Brain pericyte (primary cell): ENCODE measurements around the gene ARHGEF16.

Experiments
- DNase-seq: peaks from one replicate; pipeline ENCODE4 v3.0.0-alpha.2; 2012; ENCODE audit warnings: low read depth, low spot score

The ARHGEF16 gene

GRCh38 chr1:3481836-3482375 lies 27.4 kb downstream of the ARHGEF16 start:
- no peak for DNase-seq

GRCh38 chr1:3482378-3482849 lies 27.9 kb downstream of the ARHGEF16 start:
- DNase-seq: no peak

GRCh38 chr1:3483380-3483779 lies 28.9 kb downstream of the ARHGEF16 start:
- DNase-seq: no peak

DNA sequence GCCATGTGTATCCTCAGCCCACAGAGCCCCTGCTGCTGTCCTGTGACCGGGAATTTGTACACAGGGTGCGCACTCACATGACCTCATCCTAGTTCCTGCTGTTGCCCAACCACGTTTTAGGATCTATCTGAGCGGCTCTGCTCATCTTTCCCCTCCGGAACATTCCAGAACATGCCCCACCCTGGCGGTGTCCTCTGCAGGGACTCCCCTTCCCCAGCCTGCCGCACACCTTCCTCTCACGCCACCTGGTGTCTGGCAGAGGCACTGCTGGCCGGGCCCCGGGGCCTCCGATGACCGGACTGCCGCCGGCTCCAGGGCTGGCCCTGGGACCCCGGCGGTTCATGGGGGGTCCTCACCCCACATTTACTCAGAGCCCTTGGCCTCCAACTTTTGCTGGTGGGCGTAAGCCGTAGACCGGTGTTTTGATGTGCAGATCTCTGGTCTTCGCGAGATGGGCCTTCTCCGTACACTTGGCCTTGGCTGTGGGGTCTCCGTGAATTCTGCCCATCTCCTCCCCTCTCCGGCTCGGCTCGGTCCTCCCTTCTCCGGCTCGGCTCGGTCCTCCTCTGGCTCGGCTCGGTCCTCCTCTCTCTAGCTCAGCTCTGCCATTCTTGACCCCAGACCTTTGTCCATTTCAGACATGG lies 29.5 kb downstream of the ARHGEF16 start:
- DNase-seq: no peak

GRCh38 chr1:3485016-3485415 lies 30.6 kb downstream of the ARHGEF16 start:
- no peak for DNase-seq

DNA sequence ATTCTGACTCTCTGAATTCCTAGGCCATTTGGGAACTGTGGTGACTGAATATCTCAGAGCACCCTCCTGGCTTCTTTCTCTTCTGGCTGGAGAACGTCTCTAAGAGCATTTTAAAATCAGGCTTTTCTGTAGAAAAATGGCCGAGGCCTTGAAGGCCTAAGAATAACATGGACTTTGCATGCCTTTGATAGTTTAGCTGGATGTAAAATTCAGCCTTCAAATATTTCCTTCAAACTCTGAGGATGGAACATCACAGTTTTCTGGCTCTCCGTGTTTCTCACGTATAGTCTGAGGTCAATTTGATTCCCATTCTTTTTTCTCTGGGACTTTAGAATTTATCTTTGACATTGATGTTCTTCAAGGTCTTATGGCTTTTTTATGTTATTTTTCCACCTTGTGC lies 34.0 kb downstream of the ARHGEF16 start:
- no peak for DNase-seq

DNA sequence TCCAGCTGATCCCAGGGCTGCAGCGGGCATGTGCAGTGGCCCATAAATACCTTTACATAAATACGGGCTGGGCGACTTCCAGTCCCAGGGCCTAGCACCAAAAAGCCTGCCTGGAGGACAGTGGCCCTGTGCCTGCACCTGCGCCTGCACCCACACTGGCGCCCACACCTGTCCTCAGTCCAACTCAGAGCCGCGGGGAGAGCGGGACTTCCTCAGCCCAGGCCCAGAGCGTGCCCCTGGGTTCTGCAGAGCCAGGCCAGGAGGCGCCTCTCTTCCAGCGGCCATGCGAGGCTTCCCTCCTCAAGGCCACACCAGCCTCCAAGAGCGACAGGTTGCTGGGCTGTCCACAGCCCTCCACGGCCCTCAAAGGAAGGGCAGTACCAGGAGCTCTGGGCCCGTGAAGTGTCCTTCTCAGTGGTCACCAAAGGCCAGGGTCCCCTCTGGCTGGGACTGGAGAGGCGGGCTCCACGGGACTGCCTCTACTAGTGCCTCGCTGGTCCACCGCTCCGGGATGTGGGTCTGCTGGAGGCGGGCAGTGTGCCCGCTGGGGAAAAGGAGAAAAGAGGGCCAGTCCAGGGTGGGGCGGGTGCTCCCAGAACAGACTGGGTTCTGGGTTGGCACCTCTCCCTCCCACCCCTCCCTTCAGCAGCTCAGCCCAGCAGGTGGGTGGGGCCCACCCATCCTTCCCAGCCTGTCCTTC lies 35.7 kb downstream of the ARHGEF16 start:
- no peak for DNase-seq

DNA sequence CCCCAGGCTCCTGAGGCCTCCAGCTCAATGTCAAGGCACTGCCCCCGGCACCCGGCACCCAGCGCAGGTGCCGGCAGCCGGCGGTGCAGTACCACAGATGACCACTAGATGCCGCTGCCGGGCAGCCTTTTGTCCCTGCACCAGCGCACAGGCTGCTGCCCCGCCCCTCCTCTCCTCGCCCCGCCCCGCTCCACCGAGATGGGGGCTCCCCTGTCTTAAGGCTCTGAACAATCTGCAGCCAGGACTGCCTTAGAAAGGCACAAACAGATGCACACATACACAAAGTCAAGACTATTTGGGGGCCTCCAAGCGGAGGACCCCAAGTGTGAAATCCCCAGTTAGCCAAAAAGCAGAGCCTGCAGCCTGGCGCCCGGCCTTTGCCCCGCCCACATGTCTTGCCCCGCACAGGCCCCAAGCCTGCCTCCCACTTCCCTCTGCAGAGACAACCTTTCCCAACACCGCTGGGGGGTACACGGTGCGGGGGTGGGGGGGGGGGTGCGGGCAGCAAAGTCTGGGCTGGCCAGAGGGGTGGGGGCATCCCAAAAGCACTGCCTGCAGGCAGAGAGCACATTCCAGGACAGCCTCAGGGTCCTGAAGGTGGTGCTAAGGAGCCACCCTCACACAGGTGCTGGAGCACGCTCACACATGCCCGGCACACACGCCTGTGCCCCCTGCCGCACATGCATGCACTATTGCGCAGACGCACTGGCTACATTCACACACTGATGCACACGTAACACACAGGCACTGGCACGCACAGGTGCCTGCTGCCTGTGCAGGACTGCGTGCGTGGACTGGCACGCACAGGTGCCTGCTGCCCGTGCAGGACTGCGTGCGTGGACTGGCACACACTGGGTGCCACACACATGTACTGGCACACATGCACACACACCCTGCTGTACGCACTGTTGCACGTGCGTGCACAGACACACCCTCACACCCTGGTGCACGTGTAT lies 37.1 kb downstream of the ARHGEF16 start:
- DNase-seq: no peak

GRCh38 chr1:3492545-3493246 lies 38.2 kb downstream of the ARHGEF16 start:
- no peak for DNase-seq

- no peak for DNase-seq
These were observed 40.1 kb downstream of the ARHGEF16 start for GRCh38 chr1:3494321-3495308.

DNA sequence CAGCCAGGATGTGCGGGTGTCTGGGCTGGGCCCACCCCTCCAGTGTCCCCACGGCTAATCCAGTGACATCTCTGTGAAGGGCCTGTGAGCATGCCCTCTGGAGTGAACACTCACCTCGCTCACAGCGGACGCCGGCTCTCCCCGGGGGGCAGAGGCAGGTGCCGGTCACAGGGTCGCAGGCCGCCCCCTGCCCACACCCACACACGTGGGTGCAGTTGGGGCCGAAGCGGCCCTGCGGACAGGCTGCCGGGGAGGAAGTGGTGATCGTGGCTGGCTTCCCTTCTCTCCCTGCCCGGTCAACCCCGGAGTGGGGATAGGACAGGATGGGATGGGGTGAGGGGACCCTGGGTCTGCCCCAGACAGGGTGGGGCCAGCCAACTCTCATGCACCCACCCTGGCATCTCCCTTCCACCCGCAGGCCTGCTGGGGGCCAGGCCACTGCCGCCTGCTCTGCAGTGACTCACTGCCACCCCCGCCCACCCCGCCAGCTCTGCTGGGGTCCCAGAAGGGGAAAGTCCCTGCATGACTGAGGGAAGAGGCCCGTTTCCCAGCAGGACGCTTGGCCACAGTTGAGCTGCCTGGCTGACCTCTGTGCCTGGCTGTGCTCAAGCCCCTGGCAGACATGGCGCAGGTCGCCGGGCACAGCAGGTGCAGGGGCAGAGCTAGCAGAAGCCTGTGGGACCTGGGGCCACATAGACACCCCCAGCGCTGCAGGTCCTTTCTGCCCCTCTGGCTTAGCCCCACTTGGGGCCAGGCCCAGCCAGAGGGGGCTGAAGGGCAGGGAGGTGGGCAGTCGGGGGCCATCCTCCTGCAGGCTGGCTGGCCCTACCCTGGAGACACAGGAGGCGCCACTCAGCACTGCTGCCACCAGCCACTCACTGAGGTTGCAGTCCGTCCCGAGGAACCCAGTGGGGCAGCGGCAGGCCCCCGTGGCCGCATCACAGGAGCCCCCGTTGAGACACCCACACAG lies 41.6 kb downstream of the ARHGEF16 start:
- no peak for DNase-seq

DNA sequence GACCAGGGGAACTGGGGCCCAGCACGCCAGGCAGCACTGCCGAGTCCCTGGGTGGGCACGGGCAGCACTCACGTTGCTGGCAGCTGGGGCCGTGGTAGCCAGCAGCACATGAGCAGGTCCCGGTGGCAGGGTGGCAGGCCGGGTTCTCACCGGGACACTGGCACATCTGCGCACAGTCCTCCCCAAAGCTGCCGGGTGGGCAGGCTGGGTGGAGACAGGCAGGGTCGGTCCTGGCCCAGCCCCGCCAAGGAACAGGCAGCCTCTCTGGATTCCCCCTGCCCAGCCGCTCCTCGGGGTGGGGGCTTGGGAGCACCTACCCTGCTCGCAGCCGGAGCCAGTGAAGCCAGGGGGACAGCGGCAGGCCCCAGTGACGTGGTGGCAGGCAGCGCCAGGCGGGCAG lies 42.5 kb downstream of the ARHGEF16 start:
- no peak for DNase-seq

- DNase-seq: no peak
These were observed 43.1 kb downstream of the ARHGEF16 start for GRCh38 chr1:3497521-3497920.

DNA sequence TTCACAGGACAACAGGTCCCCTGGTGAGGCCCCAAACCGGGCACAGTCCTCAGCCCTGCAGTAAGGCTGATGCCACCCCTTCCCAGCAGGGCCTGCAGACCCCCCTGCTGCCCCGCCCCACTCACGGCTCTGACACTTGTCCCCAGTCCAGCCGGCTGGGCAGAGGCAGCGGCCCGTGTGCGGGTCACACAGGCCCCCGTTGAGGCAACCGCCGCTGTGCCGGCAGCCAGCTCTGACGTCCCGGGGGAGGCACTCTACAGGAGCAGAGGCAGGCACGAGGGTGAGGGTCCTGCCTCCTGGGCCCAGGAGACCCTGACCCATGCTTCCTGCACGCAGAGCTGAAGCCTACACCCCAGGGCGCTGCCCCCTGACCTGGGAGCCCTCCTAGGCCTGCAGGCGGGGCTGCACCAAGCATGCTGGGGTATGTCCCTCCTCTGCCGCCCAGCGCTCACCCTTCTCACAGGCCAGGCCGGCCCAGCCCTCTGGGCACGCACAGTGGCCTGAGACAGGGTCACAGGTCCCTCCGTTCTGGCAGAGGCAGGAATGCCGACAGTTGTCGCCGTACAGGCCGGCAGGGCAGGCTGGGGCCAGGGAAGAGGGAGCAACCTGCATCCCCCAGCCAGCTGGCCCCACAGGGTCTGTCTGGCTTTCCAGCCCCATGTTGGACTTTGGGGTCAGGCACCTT lies 43.9 kb downstream of the ARHGEF16 start:
- DNase-seq: no peak

- no peak for DNase-seq
These were observed 44.5 kb downstream of the ARHGEF16 start for GRCh38 chr1:3498986-3499385.

GRCh38 chr1:3499611-3500010 lies 45.1 kb downstream of the ARHGEF16 start:
- no peak for DNase-seq

DNA sequence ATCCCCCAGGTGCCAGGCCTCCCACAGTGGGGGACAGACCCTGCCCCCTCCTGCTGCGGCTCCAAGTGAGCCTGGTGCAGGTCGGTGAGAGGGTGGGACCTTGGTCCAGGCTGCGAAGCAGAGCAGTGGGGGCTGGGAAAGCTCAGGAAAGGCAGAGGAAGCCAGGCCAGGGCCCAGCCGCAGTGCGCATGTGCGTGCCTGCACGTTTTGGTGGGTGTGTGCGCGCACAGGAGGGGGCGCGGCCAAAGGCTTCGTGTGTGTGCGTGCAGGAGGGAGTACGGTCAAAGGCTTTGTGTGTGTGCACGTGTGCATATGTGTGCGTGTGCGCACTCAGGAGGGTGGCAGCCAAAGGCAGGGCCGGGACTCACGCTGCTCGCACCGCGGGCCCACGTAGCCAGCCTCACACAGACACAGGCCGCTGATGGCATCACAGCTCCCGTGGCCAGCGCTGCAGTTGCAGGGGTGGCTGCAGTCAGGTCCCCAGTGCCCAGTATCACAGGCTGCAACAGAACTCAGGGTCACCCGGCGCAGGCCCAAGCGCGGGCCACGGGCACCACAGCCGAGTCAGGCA lies 45.9 kb downstream of the ARHGEF16 start:
- no peak for DNase-seq

GRCh38 chr1:3501437-3501836 lies 47.0 kb downstream of the ARHGEF16 start:
- DNase-seq: no peak
